ENCODE measurements around the gene YAF2.

DNA sequence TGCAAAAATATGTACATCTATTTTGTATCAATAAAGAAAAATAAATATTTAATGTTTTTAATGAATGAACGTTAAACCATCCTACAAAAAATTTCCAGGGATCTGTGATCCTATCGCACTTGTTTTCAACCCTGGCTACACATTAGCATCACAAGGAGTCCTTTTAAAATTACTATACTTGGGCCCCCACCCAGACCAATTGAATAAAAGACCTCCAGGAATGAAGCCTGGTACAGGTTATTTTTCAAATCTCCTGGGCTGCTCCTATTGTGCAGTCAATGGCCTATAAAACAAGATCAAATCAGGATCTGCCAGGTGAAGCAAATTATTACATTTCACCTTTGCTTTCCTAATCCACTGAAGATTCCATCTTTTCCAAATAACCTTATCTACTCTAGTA, 59.9 kb downstream of the YAF2 start:
- no peak for TF ChIP-seq POLR2A (IDR thresholded peaks at IDR 0.05)
- TF ChIP-seq, protein P1, sequence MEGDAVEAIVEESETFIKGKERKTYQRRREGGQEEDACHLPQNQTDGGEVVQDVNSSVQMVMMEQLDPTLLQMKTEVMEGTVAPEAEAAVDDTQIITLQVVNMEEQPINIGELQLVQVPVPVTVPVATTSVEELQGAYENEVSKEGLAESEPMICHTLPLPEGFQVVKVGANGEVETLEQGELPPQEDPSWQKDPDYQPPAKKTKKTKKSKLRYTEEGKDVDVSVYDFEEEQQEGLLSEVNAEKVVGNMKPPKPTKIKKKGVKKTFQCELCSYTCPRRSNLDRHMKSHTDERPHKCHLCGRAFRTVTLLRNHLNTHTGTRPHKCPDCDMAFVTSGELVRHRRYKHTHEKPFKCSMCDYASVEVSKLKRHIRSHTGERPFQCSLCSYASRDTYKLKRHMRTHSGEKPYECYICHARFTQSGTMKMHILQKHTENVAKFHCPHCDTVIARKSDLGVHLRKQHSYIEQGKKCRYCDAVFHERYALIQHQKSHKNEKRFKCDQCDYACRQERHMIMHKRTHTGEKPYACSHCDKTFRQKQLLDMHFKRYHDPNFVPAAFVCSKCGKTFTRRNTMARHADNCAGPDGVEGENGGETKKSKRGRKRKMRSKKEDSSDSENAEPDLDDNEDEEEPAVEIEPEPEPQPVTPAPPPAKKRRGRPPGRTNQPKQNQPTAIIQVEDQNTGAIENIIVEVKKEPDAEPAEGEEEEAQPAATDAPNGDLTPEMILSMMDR (IDR thresholded peaks at IDR 0.05): no peak
